PC-9 (cell line): ENCODE data around the gene TMEM141. TPM values are rescaled to one million over a fixed set of nuclear protein-coding genes. Genes with fewer than 3 reads are reported as not detected.

Source experiments
- Bru-seq: library from RNA; stranded (reverse); fragments of 400-500 nt; gene quantifications from one replicate; lab custom pipeline; 2021; lab: Mats Ljungman, UMichigan
- BruChase-seq, 2 experiments: library from RNA; stranded (reverse); fragments of 400-500 nt; gene quantifications; one replicate each; lab custom pipeline; 2021; lab: Mats Ljungman, UMichigan
- BruUV-seq: library from RNA; stranded (reverse); fragments of 400-500 nt; replicated peaks from 2 replicates; lab custom pipeline; 2021; lab: Mats Ljungman, UMichigan
- CTCF ChIA-PET: fragments of 300-600 bp; sonication (Branson Sonifier 250); formaldehyde crosslinking; loops from one replicate; lab custom pipeline; 2022; ENCODE audit warnings: antibody characterized with exemption; lab: Charles Lee
- POLR2A ChIA-PET: fragments of 300-600 bp; sonication (Branson Sonifier 250); formaldehyde crosslinking; loops from one replicate; lab custom pipeline; 2022; ENCODE audit warnings: antibody characterized with exemption; ENCODE audit not compliant: unreplicated experiment; lab: Charles Lee
- DNase-seq, 2 experiments: peaks; one replicate each; pipeline versions ENCODE4 v3.0.0 to v3.0.0-alpha.2; 2015 to 2022; ENCODE audit warnings: mixed read lengths in 1 of 2
- H2AFZ ChIP-seq: fragments of 200-600 bp; sonication (generic); 2 replicates; pipeline ENCODE4 v1.8.1; 2017; ENCODE audit warnings: antibody characterized with exemption
- H3F3A ChIP-seq: fragments of 200-600 bp; sonication (generic); 2 replicates; pipeline ENCODE4 v1.8.1; 2017; ENCODE audit warnings: antibody characterized with exemption, mild to moderate bottlenecking, low read depth; ENCODE audit not compliant: insufficient read depth
- H3K27ac ChIP-seq: fragments of 200-600 bp; sonication (generic); 2 replicates; pipeline ENCODE4 v1.6.1; 2016; ENCODE audit warnings: mixed run types
- H3K27me3 ChIP-seq: fragments of 200-600 bp; sonication (generic); 2 replicates; pipeline ENCODE4 v1.6.1; 2016; ENCODE audit warnings: low read depth, mixed run types; ENCODE audit not compliant: insufficient read depth
- H3K36me3 ChIP-seq: fragments of 200-600 bp; sonication (generic); 2 replicates; pipeline ENCODE4 v1.6.1; 2016; ENCODE audit warnings: low read depth, mixed run types
- H3K4me1 ChIP-seq: fragments of 200-600 bp; sonication (generic); replicated peaks from 2 replicates; pipeline ENCODE4 v1.6.1; 2016; ENCODE audit warnings: mixed run types; ENCODE audit not compliant: insufficient read depth
- H3K4me2 ChIP-seq: fragments of 200-600 bp; sonication (generic); 2 replicates; pipeline ENCODE4 v1.6.1; 2017; ENCODE audit warnings: mixed run types
- H3K4me3 ChIP-seq: fragments of 200-600 bp; sonication (generic); 2 replicates; pipeline ENCODE4 v1.6.1; 2016; ENCODE audit warnings: mixed run types
- H3K79me2 ChIP-seq: fragments of 200-600 bp; sonication (generic); 2 replicates; pipeline ENCODE4 v1.6.1; 2017; ENCODE audit warnings: low read depth, mixed run types
- H3K9me2 ChIP-seq: fragments of 200-600 bp; sonication (generic); 2 replicates; pipeline ENCODE4 v1.8.1; 2017; ENCODE audit warnings: mild to moderate bottlenecking; ENCODE audit not compliant: insufficient read depth
- H3K9me3 ChIP-seq: fragments of 200-600 bp; sonication (generic); 2 replicates; pipeline ENCODE4 v1.8.1; 2016; ENCODE audit warnings: low read depth; ENCODE audit not compliant: insufficient read depth
- H4K20me1 ChIP-seq: fragments of 200-600 bp; sonication (generic); 2 replicates; pipeline ENCODE4 v1.8.1; 2017; ENCODE audit not compliant: insufficient read depth
- CTCF ChIP-seq: fragments of 200-600 bp; sonication (generic); conservative IDR thresholded peaks from 2 replicates; pipeline ENCODE4 v1.6.1; 2017; ENCODE audit warnings: mixed run types, antibody characterized with exemption, mild to moderate bottlenecking, moderate library complexity
- EZH2 ChIP-seq: fragments of 200-600 bp; sonication (generic); IDR thresholded peaks from 2 replicates; pipeline ENCODE4 v1.8.0; 2017; ENCODE audit warnings: antibody characterized with exemption, low read depth
- intact Hi-C: fragments of 100-400 bp; cut with micrococcal nuclease; formaldehyde crosslinking; loops from one replicate; pipeline ENCODE4 v1.10.0; 2022; ENCODE audit not compliant: unreplicated experiment
- long read RNA-seq: library from polyadenylated mRNA; stranded (forward); transcript quantifications from one replicate; pipeline ENCODE4 v2.0.0, GENCODE V29; 2022
- total RNA-seq: library from RNA; stranded (reverse); gene quantifications from 2 replicates; pipeline ENCODE4 v1.2.3, GENCODE V29; 2021

The TMEM141 gene
- total RNA-seq (83.6 and 124 TPM in 2 replicates), Bru-seq, nascent RNA (percentile 79 among the genes with signal in this experiment), BruChase-seq, experiment 1, labeled RNA remaining after a 2-hour chase (percentile 79 among the genes with signal in this experiment), BruChase-seq, experiment 2, labeled RNA remaining after a 6-hour chase (percentile 84 among the genes with signal in this experiment)
- long read RNA-seq, transcript TMEM141-204 (4 exons, 683 nt): minor isoform, 15 of 94 reads
- long read RNA-seq, transcript TMEM141-201 (5 exons, 768 nt): major isoform, 65 of 94 reads
- long read RNA-seq, partial matches to known transcripts: 2 of 94 reads
- long read RNA-seq, other reads (novel, unspliced or antisense): 7 of 94 reads

- Histone ChIP-seq H3K4me1 (peaks cover 15% of the 10 kb centered on the region; the same call in 1 of the 2 replicates), H3K79me2 (peaks cover 8% of the 10 kb centered on the region), H3K36me3 (no peaks in the 10 kb centered on the region), H3K4me2 (peak within 1 kb of the TSS; percentile 84), H3K4me3 (peak within 1 kb of the TSS; percentile 68), H2AFZ (peak within 1 kb of the TSS; percentile 93), H3K9me3 (no peaks in the 10 kb centered on the region), H4K20me1 (peaks cover 14% of the 10 kb centered on the region), H3K27me3 (no peaks in the 10 kb centered on the region), H3K9me2 (no peaks in the 10 kb centered on the region), H3K27ac (peak within 1 kb of the TSS; percentile 79), H3F3A (peaks cover 18% of the 10 kb centered on the region)
- DNase-seq: peak; percentile 94 to 100
- no peak for TF ChIP-seq CTCF
- no peak for TF ChIP-seq EZH2
- ChIA-PET CTCF (interaction anchor here (0.5 to 1.0 kb wide), 7 partner anchors 9 to 422 kb away, joined by 3 to 4 read pairs (median 3); partner anchors contain the start of gene ABCA2), POLR2A (interaction anchor here (0.5 to 0.8 kb wide), 8 partner anchors 19 to 433 kb away, joined by 3 to 12 read pairs (median 5); no protein-coding TSS in a partner anchor)
- intact Hi-C loops: loop anchor here (1.0 to 10.0 kb wide), 6 partner anchors 56 to 451 kb away; partner anchors contain the start of genes CLIC3, SEC16A and TUBB4B
- BruUV-seq: no TSS peak
These were observed at the start of gene TMEM141 for GRCh38 chr9:136790640-136791515. Gene TMEM141 (plus strand): TSS chr9:136791344. CDS start chr9:136791371, 27 bp downstream.

DNA sequence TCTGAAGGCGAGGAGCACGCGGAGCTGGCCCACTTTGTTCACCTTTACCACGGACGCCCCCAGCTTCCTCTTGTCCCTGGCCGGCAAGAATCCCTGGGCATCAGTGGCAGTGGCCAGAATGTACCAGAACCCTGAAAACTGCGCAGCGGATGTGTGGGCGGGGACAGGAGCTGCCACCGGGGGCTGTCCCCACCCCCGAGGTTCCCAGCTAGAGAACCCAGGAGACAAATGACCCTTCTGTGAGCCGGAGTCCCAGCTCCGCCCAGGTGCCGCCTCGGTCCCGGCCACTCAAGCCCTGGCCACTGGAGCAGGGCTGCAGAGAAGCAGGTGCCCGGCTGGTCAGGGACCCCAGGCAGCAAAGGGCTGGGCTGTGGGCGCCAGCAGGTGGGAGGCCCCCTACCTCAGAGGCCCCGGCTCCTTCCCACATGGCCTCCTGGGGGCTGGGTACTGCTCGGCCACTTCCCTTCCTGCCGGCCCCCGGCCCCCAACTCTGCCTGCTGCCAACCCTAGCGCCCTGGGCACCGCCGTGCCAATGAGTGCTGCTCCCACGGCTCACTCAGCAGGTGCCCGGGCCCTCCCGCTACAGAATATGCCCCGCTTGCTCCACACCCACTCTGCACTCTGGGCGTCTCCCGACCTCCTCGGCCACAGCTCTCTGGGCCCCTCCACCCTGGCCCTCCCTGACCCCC lies 49.1 kb upstream of the TMEM141 start:
- POLR2A ChIA-PET: no interaction called here
- Histone ChIP-seq H3K27ac (no peak overlapping the region), H3K9me2 (no peaks in the 10 kb centered on the region), H3F3A (no peaks in the 10 kb centered on the region), H3K4me1 (no peaks in the 10 kb centered on the region), H2AFZ (no peak overlapping the region), H3K9me3 (no peaks in the 10 kb centered on the region), H3K4me2 (peak overlapping the region; percentile 28; the same call in 1 of the 2 replicates), H3K4me3 (no peak overlapping the region), H4K20me1 (no peaks in the 10 kb centered on the region), H3K79me2 (no peaks in the 10 kb centered on the region), H3K27me3 (peaks cover 88% of the 10 kb centered on the region), H3K36me3 (no peaks in the 10 kb centered on the region)
- CTCF ChIA-PET: interaction anchor here (0.7 kb wide), 1 partner anchor 13 kb away, joined by 3 read pairs; no protein-coding TSS in a partner anchor
- no peak for DNase-seq
- no TSS peak for BruUV-seq
- intact Hi-C loops: no loop called here
- TF ChIP-seq EZH2 (no peak; the same call in 1 of the 2 replicates), CTCF (no peak)
